Ammon's horn (tissue), 1 donor: ENCODE results near the gene HSF2BP.
"Not testable (repeated sequence)": the region's sequence is repeated elsewhere in the genome, so short reads cannot be mapped to it uniquely, and the experiment has no call there.

Experiments used
- DNase-seq: peaks from one replicate; pipeline ENCODE4 v3.0.0-alpha.2; 2016; ENCODE audit warnings: low spot score

Gene HSF2BP

DNA sequence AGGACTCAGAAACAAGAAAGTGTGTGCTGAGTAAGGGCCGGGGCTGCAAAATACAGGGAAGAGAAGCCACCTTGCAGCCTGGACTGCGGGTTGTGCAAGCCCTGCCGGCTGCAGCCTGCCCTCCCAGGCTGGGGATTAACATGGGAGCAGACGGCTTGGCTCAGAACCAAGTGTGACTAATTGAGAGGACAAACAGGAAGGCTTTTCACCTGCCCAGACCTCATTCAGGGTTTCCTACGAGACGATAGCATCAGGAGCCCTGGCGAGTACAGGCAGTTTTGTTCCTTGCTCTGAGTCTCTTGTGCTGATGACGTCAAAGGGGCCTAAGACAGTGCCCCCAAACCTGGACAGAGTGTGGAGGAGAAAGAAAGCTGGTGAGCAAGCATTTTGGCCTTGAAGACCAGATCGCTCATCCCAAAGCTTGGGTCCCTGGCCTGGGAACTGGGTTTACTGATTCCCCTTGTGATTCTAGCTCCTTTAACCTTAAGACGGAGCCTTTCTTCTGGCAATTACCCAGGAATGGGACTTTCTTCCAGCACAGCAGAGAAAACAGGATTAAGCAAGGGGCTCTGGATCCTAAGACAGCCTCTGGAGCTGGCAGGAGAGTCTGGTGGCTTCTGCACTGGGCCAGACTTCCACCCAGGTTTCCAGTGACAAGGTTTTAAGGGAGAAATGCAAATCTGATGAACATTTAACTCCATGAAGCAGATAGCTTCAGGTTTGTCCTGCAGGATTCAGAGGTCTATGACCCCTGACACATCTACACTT is 142.2 kb downstream of the HSF2BP start:
- DNase-seq = not testable (repeated sequence)

DNA sequence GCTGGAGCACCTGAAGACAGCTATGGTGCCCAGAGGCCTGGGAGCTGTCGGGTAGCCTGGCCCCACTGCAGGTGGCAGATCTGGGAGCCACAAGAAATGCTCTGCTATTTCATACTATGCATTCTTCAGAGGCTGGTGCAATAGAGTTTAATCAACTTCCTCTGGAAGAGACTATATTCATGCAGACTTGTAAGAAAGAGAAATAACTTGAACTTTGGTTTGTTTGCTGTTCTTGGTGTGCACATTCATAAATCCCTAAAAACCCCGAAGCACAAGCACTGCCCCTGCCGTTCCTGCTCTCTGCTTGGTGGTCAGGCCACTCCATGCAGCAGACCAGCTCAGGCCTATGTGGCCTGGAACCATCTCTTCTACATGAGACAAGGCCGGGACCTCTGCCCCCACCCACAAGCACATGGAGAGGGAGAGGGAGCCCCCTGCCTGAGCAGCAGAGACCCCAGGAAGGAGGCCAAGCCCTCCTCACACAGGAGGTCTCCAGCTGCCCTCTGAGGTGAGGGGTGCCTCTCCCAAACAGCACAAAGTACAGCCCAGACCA is 142.9 kb downstream of the HSF2BP start:
- DNase-seq = not testable (repeated sequence)

DNA sequence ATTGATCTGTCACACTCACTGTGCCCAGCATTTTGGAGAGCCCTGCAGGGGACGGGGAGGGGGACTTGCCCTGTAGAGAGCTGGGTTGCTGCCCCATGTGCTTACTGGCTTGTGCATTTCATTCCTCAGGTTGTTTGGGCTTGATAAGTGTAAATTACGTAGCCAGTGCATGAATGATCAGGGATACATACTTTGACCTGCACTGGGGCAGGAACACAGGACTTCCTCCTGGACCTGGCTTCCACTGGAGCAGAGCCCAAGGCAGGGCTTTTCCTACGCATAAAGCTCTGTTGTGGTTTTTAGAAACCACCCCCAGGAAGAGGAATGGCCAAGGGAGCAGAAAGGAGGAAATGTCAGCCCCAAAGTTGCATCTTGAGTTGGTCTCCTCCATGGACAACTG is 144.5 kb downstream of the HSF2BP start:
- not testable (repeated sequence) for DNase-seq

DNA sequence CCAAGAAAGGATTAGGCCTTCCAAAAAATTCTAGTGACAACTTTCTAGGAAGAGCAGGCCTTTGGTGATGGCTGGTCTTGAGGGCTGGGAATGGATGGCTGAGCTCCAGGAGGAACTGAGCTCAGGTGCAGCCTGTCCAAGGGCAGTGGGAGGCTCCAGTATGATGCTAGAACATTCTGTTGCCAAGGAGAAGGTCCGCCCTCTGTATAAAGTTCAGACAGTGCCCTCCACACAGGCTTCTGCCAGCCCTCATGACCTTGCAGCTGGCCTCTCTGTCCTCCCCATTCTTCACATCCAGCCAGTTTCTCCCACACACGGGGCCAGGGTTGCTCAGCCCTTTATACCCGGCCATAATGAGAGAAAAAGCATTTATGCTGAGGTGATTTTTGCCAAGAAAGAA is 146.3 kb downstream of the HSF2BP start:
- not testable (repeated sequence) for DNase-seq

DNA sequence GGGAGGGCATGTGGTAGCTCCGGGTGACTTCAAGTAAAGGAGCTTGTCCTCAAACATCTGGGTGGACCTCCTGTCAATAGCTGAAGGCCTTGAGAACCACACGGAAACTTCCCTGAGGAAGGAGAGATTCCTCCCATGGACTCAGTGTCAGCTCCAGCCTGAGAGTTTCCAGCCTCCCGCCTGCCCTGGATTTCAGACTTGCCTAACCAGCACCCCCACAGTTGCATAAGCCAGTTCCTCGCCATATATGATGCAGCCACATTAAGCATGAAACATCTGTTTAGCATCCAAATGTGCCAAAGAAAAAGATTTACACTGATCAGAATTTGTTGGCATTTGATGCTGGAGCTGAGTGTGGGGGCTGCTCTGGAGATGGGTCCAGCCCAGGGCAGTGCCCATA is 148.1 kb downstream of the HSF2BP start:
- not testable (repeated sequence) for DNase-seq

DNA sequence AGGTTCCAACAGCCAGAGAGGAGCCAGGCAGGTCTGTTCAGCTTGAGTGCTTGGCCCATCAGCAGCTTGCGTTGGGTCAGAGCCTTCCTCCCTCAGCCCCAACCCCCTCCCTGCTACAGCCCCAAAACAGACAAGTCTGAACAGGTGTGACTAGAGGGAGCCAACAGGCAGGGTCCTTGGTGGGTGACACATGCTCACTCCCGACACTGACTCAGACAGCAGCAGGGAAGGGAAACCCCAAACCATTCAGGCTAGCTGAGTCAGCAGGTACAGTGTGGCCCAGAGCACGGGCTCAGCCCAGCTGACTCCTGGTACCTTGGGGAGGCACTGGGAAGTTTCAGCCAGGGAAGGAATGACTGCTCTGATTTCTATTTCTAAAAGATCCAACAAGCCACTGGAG is 148.6 kb downstream of the HSF2BP start:
- DNase-seq = not testable (repeated sequence)

DNA sequence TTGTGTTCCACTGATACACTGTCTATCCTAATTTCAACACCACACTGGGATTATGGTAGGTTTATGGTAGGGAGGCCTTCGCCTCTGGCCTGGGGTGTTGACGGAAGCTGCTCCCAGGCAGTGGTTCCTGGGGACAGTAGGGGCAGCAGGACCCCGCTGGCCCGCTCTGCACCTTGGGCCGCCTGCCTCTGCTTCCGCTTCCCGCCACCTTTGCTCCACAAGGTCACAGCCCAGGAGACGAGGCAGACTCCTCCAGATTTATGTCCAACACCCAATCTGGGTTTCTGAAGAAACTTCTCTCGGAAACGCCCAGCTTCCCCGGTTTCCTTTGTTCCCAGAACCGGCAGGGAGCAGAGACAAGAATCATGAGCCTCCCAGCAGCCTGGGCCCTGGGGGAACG is 155.4 kb downstream of the HSF2BP start:
- not testable (repeated sequence) for DNase-seq

DNA sequence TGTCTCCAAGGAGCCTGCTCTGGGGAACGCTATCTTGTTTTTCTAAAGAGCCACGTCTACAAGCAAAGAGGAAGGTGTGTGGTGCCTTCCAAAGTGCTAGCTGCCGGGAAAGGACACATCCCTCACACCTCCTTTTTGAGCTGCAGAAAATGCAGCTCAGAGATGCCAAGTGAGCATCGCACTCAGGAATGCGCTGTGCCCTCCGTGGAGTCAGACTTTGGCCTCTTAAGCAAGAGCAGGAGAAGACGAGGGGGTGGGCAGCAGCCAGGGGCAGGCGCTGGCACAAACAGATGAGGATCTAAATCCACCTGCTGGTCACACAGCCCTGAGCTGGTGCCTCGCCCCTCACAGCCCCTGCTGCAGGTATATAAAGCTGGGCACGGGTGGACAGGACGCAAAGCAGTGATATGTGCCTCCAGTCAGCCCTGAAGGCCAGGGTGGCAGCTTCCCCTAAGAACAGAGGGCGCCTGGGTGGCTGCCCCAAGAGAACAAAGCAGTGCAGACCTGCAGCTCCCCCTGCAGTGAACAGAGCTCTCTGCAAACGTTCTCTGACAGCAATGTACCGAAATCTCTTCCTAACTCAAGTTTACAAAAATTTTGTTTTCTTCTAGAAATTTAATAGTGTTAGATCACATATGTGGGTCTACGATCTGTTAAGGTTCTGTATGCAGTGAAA is 156.1 kb downstream of the HSF2BP start:
- not testable (repeated sequence) for DNase-seq

DNA sequence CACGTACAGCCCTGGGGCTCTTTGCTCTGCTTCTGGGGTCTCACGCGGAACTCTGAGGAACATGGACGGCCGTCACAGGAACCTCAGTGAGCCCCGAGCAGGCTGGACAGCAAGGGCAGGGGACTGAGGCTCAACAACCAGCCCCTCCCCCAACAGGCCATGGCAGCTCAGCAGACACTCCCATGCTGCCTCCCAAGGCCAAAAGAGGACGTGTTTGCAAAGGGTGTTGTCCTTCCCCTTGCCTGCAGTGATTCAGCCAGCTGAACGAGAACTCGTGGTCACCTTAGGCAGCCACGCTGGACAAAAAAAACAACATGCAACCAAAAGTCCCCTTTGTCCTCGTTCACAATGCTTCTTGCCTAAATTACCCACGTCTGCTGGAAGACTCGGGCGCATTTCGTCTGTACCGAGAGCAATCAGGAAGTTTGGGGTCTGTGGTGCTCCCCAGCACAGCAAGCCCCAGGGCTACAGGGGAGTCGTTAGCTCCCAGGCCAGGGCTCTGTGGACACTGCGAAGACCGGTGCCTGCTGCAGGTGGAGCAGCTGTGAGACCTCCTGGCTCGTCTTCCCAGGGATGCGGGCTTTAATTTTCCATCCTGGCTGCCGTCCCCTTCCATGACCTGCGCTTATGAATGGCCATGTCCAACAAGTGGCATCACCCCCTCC is 156.7 kb downstream of the HSF2BP start:
- DNase-seq = not testable (repeated sequence)

DNA sequence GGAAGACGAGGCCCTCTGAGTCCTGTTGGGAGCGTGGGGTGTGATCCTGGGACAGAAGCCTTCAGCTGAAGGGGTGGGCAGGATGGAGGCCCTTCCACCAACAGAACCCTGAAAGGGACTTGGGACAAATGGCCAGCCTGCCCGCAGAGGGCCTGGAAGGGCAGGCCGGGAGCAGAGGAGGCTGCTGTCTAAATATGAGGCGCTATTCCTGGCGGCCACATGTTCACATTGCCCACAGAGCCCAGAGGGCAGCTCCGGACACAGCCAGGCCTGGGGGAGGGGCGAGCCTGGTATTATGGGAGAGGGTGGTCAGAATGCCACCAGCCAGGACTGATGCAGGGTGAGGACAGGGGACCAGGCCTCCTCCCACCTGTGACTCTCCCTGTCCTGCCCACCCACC is 160.4 kb downstream of the HSF2BP start:
- not testable (repeated sequence) for DNase-seq

DNA sequence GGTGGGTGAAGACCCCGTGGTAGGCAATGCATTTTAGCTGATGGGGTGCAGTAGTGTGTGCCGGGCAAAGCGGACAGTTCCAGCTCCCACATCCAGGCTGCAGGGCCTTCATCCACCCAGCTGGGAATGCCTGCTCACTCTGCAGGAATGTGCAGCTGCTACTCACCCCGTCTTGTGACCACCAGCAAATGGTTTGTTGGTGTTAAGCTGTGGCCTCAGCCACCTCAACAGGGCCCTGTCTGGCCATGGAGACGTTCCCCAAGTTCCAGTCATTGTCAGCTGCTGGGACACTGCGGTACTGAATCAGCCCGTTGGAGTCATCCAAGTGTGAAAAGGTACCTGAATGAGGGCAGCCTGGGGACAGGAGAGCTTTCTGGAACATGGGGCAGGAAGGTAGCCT is 161.2 kb downstream of the HSF2BP start:
- not testable (repeated sequence) for DNase-seq

DNA sequence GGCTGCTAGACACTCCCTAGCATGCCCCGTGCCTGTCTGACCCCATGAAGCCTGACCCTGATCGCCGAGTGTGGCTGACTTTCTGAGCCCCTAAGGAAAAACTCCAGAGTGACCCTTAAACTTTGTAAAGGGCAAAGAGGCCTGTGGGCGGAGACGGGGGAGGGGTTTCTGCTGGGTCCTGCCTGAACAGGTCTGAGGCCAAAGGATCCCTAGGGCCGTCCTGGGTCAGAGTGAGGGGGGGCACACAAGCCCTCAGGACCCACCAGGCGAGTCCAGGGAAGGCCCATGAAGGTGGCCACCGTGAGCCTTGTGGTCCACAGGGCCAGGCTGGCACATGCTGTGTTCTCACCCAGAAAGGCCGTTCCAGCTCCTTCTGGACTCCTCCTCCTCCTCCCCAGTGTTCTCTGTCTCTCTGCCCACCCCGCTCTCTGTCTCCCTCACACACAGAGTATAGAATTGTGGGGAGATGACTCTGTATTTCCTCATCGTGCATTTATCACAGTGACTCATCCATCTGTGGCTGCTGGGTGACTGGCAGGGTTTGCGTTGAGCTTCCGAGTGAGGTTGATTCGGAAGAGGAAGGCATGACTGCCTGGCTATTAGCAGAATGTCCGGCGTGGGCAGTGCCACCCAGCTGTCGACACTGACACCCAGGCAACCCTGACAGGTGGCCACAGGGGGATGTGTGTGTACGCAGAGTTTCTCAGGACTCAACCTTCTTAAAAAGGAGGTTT is 164.8 kb downstream of the HSF2BP start:
- not testable (repeated sequence) for DNase-seq

DNA sequence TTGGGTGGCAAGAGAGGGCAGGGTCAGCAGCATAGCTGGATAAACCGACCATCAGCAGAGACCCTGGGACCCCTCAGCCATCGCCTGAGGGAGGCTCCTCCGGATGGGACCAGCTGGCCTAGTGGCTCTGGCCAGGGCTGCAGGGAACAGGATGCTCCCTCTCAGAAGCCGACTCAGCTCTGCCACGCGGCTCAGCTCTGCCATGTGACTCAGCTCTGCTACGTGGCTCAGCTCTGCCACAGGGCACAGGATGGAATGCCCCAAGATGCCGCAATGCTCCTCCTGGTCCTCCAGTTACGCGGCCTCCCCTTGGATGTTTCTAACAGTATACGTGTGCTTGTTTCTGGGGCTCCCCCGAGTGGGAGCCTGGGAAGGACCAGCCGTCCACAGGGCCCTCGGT is 165.8 kb downstream of the HSF2BP start:
- not testable (repeated sequence) for DNase-seq

DNA sequence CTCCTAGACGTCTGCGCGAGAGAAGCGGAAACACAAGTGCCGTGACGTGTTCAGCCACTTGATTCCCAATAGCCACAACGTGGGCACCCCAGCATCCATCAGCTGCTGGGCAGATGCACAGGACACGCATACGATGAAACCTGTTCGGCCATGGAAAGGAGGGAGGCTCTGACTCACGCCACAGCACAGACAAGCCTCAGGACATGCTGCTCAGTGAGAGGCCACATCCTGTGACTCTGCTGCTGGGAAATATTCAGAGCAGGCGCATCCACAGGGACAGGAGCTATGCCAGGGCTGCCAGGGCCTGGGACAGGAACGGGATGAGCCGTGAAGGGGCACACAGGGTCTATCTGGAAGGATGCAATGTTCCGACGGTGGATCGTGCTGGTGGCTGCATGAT is 171.1 kb downstream of the HSF2BP start:
- not testable (repeated sequence) for DNase-seq

DNA sequence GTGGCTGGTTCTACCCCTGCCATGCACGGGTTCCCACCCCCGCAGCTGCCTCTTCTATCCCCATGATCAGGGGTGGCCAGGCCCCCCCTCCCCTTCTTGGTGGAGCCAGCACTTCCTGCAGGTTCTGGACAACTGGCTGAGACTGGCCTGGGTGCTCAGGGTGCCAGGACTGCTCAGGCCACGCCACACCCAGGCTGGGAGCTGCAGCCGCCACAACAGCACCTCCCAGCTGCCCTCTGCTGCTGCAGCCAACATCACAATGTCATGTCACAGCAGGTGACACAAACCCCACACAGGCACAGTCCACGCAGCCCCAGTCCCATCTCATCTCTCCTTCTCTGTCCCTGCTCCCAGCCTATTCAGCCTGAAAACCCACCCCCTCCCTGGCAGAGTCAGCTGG is 173.2 kb downstream of the HSF2BP start:
- not testable (repeated sequence) for DNase-seq

DNA sequence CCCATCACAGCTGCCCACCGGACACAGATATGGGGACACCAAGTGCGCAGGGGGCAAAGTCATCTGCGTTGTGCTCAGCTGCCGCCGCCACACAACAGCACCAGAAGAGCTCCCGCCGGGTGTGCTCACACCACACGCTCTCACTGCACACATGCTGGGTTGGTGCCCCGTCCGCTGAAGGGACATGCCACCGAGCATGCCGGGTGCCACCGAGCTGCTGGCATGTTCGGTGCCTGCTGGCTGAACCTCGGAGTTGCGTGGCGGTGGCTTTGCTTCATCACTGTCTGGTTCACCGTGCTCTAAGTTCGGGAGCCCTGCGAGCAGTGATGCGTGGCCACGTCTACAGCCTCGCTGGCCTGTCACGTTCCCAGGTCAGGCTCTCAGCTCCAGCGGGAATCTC is 174.3 kb downstream of the HSF2BP start:
- DNase-seq = not testable (repeated sequence)

DNA sequence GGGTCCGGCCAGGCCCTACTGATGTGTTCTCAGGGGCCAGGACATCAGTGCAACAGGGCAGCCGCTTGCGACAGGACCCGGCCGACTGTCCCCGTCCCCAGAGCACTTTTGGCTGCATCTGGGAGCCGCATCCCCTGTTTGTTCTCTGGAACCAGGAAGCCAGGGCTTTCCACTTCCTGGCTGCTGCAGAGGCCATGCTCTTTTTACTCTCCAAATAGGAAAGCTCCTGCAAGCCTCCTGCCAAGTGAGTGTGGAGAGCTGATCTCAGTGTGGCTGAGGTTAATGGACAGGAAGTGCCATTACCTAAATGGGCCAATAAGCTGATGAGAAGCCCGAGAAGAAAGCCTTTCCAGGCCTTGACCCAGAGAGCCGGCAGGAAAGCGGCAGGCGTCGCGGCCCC is 180.1 kb downstream of the HSF2BP start:
- not testable (repeated sequence) for DNase-seq
